Panc1 (cell line): ENCODE results near the gene NCDN. TPM values are rescaled to one million over a fixed set of nuclear protein-coding genes. Genes with fewer than 3 reads are reported as not detected.

ENCODE experiments used
- ATAC-seq: fragments of 200-7000 bp; cut with Tn5 transposase; 2 replicates; pipeline ENCODE4 v1.9.1; 2020; ENCODE audit warnings: mild to moderate bottlenecking, moderate library complexity
- BruUV-seq: library from RNA; stranded (reverse); fragments of 400-500 nt; replicated peaks from 2 replicates; lab custom pipeline; 2021; lab: Mats Ljungman, UMichigan
- CTCF ChIA-PET: fragments of 300-600 bp; sonication (Branson Sonifier 250); formaldehyde crosslinking; loops from one replicate; lab custom pipeline; 2022; ENCODE audit warnings: antibody characterized with exemption; lab: Charles Lee
- POLR2A ChIA-PET: fragments of 300-600 bp; sonication (Branson Sonifier 250); formaldehyde crosslinking; loops from one replicate; lab custom pipeline; 2022; ENCODE audit warnings: antibody characterized with exemption; lab: Charles Lee
- DNase-seq: peaks from one replicate; pipeline ENCODE4 v3.0.0-alpha.2; 2010; ENCODE audit warnings: low read depth, low spot score
- H3K27ac ChIP-seq: 2 replicates; pipeline ENCODE4 v1.5.1; 2011; ENCODE audit warnings: mild to moderate bottlenecking, low read length, inconsistent platforms
- H3K27me3 ChIP-seq: fragments of 200-500 bp; sonication (Bioruptor generic); 2 replicates; pipeline ENCODE4 v1.6.0; 2014; ENCODE audit warnings: low read length, inconsistent platforms; ENCODE audit not compliant: control insufficient read depth, insufficient read depth
- H3K36me3 ChIP-seq: fragments of 200-500 bp; sonication (Bioruptor generic); 2 replicates; pipeline ENCODE4 v1.5.1; 2014; ENCODE audit warnings: inconsistent platforms, mild to moderate bottlenecking, low read length, moderate library complexity; ENCODE audit not compliant: control insufficient read depth, insufficient read depth
- H3K4me1 ChIP-seq: 2 replicates; pipeline ENCODE4 v1.5.1; 2011; ENCODE audit warnings: inconsistent platforms, mild to moderate bottlenecking, low read length, moderate library complexity; ENCODE audit not compliant: control insufficient read depth, insufficient read depth
- H3K4me3 ChIP-seq, 2 experiments: 2 replicates each; pipeline ENCODE4 v1.5.1; 2011 to 2012; ENCODE audit warnings: low read depth in 2 of 2, low read length in 2 of 2, mild to moderate bottlenecking in 2 of 2, inconsistent platforms in 1 of 2, moderate library complexity in 1 of 2
- H3K9me3 ChIP-seq: fragments of 200-500 bp; sonication (Bioruptor generic); 2 replicates; pipeline ENCODE4 v1.5.1; 2014; ENCODE audit warnings: low read depth, mild to moderate bottlenecking, inconsistent platforms, low read length, moderate library complexity; ENCODE audit not compliant: control insufficient read depth, insufficient read depth
- POLR2AphosphoS5 ChIP-seq: IDR thresholded peaks from 2 replicates; pipeline ENCODE4 v1.6.1; 2012; ENCODE audit warnings: mild to moderate bottlenecking, low read depth, low read length, moderate library complexity
- SIN3A ChIP-seq: IDR thresholded peaks from 2 replicates; pipeline ENCODE4 v1.6.1; 2012; ENCODE audit warnings: low read depth, mild to moderate bottlenecking, low read length, moderate library complexity, borderline replicate concordance; ENCODE audit not compliant: insufficient read depth
- TCF7L2 ChIP-seq: IDR thresholded peaks from 2 replicates; pipeline ENCODE4 v1.6.1; 2011; ENCODE audit warnings: mild to moderate bottlenecking, low read depth, low read length, inconsistent platforms
- in situ Hi-C: cut with HindIII; loops from 2 replicates; pipeline ENCODE4 v1.10.0; 2016; ENCODE audit warnings: low sequenced_read_pairs, low pct_unique_long_range_greater_than_20kb
- intact Hi-C: fragments of 100-400 bp; cut with micrococcal nuclease; formaldehyde crosslinking; loops from one replicate; pipeline ENCODE4 v1.10.0; 2022; ENCODE audit not compliant: unreplicated experiment
- total RNA-seq: library from RNA; stranded (reverse); gene quantifications from one replicate; pipeline ENCODE4 v1.2.1, GENCODE V29; 2021; ENCODE audit not compliant: unreplicated experiment
- TF ChIP-seq, protein P1 (sequence below): fragments of 450-650 bp; IDR thresholded peaks from 2 replicates; pipeline ENCODE4 v1.5.1; 2017; ENCODE audit warnings: mild to moderate bottlenecking
- TF ChIP-seq, protein P2 (sequence below), 2 experiments: IDR thresholded peaks; 2 replicates each; pipeline ENCODE4 v1.6.1; 2011 to 2012; ENCODE audit warnings: low read depth in 2 of 2, control low read depth in 1 of 2, low read length in 1 of 2, mild to moderate bottlenecking in 1 of 2, moderate library complexity in 1 of 2; ENCODE audit not compliant: insufficient read depth in 1 of 2

Gene NCDN
- total RNA-seq, 1 experiment from 2014 or later = 64.1 TPM

DNA sequence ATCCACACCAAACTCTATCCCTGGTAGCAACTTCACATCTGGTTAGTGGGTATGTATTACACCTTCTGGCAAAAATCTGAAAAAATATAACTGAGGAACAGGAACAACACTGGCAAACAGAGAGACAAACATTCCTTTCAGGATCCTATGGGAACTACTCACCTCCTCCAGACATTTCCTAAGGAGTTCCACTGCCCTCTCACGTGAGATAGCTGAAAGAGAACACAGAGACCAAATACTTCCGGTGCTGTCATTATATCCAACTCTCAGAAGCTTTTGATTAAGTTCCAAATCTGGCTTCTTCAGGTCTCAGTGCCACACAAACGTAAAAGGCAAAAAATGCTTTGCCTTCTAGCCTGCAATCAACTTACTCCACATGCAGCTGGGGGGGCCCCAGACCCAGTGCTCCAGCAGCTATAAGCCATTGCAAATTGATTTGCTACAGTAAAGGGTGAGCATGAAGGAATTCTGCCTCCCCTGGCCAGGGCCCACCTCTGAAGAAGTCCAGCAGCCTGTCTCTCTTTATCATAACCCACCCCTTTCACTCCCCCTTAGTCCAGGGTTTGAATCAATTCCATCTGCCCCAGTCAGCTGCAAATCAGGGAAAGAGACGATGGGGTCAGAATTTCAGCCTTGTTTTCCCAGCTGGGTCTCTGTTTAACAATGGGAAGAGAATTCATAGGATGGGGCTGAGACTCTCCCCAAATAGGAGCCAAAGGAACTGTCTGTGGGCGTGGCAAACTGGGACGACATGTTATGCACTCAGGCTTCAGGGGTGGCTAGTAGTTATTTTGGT lies 47.7 kb downstream of the NCDN start:
- intact Hi-C loops = no loop called here
- DNase-seq (no peak), ATAC-seq (no peak)
- Histone ChIP-seq H3K27me3 (no peaks in the 10 kb centered on the region), H3K36me3 (peaks cover 29% of the 10 kb centered on the region), H3K4me3 (no peak overlapping the region), H3K9me3 (no peaks in the 10 kb centered on the region), H3K27ac (no peak overlapping the region), H3K4me1 (no peaks in the 10 kb centered on the region)
- ChIA-PET POLR2A (no interaction called here), CTCF (no interaction called here)
- no TSS peak for BruUV-seq
- no peak for TF ChIP-seq POLR2AphosphoS5
- TF ChIP-seq SIN3A = no peak
- no peak for TF ChIP-seq TCF7L2
- TF ChIP-seq, protein P1, sequence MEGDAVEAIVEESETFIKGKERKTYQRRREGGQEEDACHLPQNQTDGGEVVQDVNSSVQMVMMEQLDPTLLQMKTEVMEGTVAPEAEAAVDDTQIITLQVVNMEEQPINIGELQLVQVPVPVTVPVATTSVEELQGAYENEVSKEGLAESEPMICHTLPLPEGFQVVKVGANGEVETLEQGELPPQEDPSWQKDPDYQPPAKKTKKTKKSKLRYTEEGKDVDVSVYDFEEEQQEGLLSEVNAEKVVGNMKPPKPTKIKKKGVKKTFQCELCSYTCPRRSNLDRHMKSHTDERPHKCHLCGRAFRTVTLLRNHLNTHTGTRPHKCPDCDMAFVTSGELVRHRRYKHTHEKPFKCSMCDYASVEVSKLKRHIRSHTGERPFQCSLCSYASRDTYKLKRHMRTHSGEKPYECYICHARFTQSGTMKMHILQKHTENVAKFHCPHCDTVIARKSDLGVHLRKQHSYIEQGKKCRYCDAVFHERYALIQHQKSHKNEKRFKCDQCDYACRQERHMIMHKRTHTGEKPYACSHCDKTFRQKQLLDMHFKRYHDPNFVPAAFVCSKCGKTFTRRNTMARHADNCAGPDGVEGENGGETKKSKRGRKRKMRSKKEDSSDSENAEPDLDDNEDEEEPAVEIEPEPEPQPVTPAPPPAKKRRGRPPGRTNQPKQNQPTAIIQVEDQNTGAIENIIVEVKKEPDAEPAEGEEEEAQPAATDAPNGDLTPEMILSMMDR = no peak
- TF ChIP-seq, protein P2, sequence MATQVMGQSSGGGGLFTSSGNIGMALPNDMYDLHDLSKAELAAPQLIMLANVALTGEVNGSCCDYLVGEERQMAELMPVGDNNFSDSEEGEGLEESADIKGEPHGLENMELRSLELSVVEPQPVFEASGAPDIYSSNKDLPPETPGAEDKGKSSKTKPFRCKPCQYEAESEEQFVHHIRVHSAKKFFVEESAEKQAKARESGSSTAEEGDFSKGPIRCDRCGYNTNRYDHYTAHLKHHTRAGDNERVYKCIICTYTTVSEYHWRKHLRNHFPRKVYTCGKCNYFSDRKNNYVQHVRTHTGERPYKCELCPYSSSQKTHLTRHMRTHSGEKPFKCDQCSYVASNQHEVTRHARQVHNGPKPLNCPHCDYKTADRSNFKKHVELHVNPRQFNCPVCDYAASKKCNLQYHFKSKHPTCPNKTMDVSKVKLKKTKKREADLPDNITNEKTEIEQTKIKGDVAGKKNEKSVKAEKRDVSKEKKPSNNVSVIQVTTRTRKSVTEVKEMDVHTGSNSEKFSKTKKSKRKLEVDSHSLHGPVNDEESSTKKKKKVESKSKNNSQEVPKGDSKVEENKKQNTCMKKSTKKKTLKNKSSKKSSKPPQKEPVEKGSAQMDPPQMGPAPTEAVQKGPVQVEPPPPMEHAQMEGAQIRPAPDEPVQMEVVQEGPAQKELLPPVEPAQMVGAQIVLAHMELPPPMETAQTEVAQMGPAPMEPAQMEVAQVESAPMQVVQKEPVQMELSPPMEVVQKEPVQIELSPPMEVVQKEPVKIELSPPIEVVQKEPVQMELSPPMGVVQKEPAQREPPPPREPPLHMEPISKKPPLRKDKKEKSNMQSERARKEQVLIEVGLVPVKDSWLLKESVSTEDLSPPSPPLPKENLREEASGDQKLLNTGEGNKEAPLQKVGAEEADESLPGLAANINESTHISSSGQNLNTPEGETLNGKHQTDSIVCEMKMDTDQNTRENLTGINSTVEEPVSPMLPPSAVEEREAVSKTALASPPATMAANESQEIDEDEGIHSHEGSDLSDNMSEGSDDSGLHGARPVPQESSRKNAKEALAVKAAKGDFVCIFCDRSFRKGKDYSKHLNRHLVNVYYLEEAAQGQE (IDR thresholded peaks at IDR 0.05; ENCODE audit: insufficient read depth in 1 of 2, low read depth in 2 of 2, low read length in 1 of 2) = no peak
- in situ Hi-C loops = no loop called here

DNA sequence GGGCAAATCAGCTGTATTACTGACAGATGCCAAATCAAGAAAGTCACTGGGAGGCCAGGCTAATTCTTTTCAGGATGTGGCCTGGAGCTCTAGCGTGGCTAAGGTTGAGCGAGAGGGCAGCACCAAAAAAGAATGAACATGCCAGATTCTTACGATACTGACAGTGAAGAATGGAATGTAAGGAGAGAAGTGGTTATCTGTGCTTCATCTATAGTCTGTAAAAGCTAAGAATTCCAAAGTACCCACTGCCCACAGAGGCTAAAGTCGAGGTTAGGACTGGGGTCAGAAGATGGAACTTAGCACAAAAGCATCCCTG lies 48.2 kb downstream of the NCDN start:
- Histone ChIP-seq H3K4me3 (no peak overlapping the region), H3K27me3 (no peaks in the 10 kb centered on the region), H3K9me3 (no peaks in the 10 kb centered on the region), H3K4me1 (no peaks in the 10 kb centered on the region), H3K27ac (no peak overlapping the region), H3K36me3 (peaks cover 25% of the 10 kb centered on the region)
- BruUV-seq = no TSS peak
- ATAC-seq (no peak), DNase-seq (no peak)
- ChIA-PET POLR2A (no interaction called here), CTCF (no interaction called here)
- in situ Hi-C loops = no loop called here
- intact Hi-C loops = no loop called here
- TF ChIP-seq, protein P2 (IDR thresholded peaks at IDR 0.05; ENCODE audit: insufficient read depth in 1 of 2, low read depth in 2 of 2, low read length in 1 of 2) = no peak
- TF ChIP-seq, protein P1 = no peak
- TF ChIP-seq SIN3A = no peak
- no peak for TF ChIP-seq TCF7L2
- TF ChIP-seq POLR2AphosphoS5 = no peak
